T follicular helper cell (primary cell): ENCODE data around the gene TRPV4.
"Not testable (repeated sequence)": the region's sequence is repeated elsewhere in the genome, so short reads cannot be mapped to it uniquely, and the experiment has no call there.

Source experiments
- DNase-seq: peaks from one replicate; pipeline ENCODE4 v3.0.0-alpha.2; 2020; ENCODE audit warnings: low read depth
- total RNA-seq, 2 experiments: gene quantifications; one replicate each; lab custom pipeline; 2026; lab: John Stamatoyannopoulos, UW

The TRPV4 gene
- 0 to 0.06 reads per million in 2 experiments for total RNA-seq

DNA sequence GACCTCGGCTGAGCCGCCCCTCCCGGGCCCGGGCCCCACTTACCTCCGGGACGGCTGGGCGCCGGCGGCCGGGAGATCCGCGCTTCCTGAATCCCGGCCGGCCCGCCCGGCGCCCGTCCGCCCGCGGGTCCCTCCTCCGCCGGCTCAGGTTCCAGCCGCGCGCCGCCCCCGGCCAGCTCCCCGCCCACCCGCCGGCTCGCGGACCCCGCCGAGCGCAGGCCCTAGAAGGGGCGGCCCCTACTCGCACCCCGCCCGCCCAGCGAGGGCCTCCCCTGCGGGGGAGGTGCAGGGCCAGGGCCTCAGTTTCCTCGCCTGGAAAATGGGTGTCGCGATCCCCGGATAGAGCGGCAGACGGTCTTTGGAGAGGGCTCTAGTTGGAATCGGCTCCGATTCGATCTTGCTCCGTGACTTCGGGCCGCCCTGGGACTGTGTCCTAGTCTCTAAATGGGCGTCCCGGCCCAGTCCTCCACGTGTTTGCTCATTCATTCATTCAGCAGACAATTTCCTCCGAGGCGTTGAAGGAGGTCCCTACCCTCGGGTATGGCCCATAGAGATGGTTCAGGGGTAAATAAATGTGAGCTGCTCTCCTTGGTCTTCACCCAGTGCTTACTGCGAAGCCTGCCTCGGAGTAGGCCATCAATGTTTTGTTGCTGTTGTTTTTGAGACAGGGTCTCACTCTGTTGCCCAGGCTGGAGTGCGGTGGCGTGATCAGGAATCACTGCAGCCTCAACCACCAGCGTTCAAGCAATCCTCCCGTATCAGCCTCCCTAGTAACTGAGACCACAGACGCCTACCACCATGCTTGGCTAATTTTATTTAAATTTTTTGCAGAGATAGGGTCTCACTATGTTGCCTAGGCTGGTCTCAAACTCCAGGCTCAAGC lies at the start of gene TRPV4:
TRPV4 (minus strand) TSS at position 92 of the 883 bp plus-strand sequence. CDS start 18,602 bp downstream, outside the sequence.
- DNase-seq, result no peak

DNA sequence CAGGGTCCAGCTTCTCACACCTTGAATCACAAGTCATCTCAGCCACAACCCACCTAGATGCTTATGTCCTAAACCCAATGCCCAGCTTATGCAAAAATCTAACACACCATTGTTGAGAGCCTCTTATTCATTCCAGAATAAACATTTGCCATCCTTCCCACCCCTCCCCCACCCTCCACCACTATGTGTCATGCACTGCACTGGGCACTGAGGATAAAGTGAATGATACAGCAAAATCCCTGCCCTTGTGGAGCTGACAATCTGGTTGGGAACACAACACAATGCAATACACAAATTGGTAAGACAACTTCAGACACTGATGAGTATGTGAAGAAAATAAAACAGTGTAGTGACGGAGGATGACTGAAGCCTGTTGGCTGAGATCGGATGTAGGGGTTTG lies 48.6 kb upstream of the TRPV4 start:
- no peak for DNase-seq

DNA sequence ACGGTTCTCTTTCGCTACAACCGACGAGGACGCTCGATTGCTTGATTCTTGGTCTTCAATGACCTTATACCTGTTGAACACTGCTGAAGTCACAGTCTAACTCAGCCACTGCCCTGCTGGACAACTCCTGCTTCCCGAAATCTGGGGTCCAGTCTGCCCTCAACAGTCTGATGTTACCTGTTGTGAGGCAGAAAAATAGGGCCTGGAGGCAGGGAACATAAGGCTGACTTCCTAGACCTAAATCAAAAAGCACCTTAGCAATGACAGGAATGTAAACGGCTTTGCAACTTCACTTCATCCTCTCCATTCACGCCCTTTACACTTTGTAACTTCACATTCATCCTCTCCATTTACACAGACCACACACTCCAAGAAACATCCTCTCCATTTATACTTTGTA lies 47.7 kb upstream of the TRPV4 start:
- no peak for DNase-seq

DNA sequence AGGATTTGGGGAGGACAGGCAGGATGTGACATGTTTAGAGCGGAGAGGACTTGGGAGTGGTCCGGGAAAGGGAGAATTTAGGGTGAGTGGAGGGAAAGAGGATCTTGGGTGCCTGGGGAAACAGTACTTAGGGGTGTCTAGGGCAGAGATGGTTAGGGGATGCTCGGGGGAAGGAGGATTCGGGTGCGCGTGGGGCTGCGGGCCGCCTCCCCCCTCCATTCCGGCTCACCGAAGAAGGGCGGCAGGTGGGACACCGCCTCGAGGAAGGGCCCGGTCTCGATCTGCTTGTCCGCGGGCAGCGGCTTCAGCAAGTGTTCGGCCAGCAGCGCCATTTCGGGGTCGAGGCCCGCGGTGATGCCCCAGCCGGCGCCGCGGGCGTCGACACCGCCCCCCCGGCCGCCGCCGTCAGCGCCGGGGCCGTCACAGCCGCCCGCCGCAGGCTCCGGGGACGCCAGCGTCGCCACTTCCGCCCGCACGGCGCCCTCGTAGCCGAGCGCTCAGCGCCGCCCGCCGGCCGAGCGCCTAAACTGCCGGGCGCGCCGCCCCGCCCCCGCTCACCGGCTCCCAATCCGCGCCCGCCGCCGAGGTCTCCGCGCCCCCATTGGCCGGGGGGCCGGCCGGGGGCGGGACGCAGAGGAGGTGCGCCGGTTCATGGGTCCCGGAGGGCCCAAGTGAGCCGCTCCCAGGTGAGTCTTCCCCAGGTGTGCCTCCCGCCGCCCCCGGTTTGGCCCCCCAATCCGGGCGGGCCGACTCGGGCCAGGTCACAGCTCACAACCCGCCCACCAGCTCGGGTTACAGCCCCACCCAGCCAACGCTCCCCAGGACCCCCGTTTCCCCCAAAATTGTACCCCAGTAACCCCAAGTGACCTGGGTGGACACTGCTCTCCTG lies 47.1 kb upstream of the TRPV4 start, which contains the start of gene GLTP:
GLTP (minus strand) TSS at position 499 of the 889 bp plus-strand sequence; CDS start at position 332, 167 bp downstream.
- DNase-seq, result peak; percentile 83

DNA sequence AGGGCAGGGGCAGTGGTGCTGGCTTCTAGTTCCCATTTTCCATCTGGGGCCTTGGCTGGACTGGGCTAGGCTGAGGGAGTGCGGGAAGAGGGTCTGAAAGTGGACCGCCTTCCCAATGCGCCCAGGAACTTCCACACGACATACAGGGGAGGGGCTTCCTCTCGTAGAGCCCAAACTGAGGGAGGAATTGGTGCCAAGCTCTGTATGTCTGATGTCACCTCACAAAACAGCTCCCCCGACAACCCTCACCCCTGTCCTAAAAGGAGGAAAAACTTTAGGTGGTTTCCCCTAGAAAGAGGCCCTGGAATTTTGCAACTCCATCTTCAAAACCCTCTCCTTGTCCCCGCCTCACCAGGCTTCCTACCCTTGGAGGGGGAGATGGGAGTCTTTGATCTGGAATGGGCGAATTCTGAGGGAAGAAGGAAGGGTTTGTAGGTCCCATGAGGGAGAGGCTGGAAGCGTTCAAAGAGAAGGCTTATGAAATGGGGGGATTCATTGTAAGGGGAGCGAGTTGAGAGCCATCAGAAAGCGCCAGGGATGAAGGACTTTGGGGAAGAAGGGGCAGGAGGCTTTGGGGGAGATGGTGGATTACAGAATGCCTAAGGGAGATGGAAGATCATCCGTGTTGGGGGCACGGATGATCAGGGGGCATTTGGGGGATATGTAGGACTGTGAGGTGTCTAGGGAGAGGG lies 46.3 kb upstream of the TRPV4 start:
- DNase-seq, result no peak

DNA sequence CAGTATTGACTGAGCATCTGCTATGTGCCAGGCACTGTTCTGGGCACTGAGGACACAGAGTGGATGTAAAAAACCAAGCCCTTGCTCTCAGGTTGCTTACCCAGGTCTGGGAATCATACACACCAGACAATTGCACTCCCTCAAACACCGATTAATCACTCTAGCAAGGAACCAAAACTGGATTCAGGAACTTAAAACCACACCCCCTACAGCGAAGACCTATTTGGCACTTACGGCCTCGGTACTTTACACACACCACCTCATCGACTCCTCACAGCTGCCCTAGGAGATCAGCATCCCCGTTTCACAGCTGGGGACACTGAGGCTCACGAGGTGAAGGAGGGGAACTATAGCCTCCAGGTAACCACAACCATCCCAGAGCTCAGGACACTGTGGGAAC lies 45.6 kb upstream of the TRPV4 start:
- no peak for DNase-seq

DNA sequence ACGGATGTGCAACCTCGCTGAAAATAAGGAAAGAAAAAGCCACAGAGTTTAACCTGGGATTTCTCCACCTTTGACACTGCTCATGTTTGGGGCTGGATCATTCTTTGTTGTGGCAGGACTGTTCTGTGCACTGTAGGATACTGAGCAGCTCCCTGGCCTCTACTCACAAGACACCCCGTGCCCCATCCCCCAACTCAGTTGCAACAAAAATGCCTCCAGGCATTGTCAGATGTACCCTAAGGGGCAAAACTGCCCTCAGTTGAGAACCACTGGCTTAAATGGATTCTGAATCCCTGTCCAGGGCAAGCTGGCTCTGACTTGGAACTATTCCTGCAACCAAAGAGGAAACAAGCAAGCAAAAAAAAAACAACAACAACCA lies 45.0 kb upstream of the TRPV4 start:
- no peak for DNase-seq

DNA sequence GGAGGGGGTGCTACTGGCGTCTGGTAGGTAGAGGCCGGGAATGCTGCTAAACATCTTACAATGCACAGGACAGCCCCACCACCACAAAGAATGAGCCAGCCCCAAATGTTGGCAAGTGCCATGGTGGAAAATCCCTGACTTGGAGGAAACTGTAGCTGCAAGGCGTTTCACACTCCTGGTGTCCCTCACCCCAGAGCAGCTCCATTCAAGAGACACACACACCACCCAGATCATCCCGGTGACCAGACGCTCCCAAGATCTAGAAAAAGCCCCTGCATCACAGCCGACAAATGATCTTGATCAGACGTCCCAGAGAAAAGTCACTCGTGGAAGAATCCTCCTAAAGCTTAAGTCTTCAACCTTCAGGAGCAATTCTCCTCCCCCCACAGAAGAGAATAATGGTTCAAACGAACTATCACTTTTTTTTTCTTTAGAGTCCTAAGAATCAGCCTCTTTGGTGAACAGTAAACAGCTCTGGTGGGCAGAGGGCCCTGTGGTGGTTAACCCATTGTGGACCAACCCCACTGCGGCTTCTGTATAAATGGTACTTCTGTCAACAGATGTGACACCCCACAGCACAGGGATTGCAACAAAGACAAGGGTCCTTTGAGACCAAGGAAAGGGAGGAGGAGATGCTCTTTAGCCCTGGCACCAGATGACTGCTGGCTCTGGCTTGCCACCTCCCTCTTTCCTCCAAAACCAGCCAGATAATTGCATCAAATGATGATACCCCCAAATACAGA lies 44.5 kb upstream of the TRPV4 start:
- no peak for DNase-seq

DNA sequence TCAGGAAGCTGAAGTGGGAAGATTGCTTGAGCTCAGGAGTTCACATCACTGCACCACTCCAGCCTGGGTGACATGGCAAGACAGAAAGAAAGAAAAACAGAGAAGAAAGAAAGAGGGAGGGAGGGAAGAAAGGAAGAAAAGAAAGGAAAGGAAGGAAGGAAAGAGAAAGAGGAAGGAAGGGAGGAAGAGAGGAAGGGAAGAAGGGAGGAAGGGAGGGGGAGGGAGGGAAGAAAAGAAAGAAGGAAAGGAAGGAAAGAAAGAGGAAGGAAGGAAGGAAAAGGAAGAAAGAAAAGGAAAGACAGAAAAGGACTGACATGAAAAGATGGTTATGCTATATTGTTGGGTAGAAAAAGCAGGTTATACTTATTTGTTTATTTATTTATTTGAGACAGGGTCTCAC lies 43.2 kb upstream of the TRPV4 start:
- no peak for DNase-seq

DNA sequence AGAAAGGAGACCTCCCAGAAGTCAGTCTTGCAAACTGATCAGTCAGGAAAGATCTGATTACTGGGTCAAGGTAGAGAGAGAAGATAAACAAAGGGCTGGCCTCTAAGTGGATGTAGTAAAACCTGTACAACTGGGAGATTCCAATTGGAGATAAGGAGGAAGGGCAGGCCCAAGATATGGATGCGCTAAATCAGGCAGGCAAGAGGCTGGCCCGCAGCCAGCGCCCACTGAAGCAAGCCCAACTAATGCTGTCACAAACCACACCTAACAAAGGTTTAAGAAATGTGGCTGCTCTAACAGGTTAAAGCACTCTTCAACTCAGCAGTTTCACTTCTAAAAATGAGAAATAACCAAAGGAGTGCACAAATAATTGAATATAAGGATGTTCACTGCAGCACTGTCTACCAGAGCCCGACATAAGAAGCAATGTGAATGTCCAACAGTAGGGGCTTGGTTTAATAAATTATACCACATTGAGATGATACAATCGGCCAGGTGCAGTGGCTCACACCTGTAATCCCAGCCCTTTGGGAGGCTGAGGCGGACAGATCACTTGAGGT lies 42.5 kb upstream of the TRPV4 start:
- no peak for DNase-seq

DNA sequence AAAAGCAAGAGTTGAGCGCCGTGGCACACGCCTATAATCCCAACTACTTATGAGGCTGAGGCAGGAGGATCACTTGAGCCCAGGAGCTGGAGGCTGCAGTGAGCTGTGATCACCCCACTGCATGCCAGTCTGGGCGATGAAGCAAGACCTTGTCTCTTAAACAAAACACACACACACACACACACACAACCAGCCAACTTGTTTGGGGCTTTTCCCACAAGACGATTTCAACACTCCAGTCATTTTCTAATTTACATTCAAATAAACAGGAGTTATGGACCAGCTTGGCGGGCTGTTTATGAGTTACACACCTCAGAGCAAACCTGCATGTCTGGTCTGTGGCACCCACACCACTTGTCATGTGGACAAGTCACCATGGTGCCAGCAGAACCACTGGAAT lies 40.5 kb upstream of the TRPV4 start:
- DNase-seq, result no peak

DNA sequence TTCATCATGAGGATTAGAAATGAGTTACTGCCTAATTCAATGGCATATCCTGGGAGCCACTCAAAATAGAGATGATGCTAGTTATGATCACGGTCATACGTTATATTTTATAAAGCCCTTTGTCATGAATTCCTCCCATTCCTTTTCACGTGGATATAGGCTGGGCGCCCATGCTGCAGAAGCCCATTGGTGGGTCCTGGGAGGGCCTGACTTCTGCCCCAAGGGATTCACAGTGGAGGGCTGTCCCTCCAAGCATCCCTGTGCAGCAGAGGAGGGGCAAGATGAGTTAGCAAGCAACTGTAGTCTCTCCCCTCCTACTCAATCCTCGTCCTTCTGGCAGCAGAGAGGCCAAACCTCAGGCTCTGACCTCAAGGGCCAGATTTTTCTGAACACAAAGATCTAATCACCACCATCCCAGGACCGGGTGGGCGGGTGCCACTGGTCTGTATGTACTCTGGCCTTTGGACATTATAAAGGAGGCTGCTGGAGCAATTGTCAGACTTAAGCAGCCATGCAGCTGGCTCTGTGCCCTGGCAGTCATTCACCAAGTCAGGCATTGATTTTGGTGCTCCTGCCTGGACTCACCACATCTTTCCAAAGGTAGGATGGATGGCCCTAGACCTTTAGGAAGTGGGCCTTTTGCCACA lies 38.6 kb upstream of the TRPV4 start:
- no peak for DNase-seq

DNA sequence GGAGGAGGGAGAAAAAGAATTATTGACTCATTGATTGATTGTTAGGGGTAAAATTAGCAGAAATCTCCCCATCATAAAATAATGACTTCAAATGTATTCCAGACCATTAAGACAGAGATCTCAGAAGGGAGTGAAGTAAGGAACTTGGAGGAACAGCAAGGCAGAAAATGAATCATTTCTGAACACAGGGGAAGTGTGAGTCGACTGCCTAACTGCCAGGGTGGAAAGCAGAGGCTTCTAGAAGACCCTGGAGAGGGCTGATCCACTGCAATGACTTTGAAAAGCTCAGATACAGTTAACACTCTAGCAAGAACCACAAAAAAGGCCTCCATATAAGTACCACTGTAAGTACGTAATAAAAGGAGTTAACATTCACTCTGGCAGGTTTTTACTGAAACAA lies 37.5 kb upstream of the TRPV4 start:
- DNase-seq, result no peak

DNA sequence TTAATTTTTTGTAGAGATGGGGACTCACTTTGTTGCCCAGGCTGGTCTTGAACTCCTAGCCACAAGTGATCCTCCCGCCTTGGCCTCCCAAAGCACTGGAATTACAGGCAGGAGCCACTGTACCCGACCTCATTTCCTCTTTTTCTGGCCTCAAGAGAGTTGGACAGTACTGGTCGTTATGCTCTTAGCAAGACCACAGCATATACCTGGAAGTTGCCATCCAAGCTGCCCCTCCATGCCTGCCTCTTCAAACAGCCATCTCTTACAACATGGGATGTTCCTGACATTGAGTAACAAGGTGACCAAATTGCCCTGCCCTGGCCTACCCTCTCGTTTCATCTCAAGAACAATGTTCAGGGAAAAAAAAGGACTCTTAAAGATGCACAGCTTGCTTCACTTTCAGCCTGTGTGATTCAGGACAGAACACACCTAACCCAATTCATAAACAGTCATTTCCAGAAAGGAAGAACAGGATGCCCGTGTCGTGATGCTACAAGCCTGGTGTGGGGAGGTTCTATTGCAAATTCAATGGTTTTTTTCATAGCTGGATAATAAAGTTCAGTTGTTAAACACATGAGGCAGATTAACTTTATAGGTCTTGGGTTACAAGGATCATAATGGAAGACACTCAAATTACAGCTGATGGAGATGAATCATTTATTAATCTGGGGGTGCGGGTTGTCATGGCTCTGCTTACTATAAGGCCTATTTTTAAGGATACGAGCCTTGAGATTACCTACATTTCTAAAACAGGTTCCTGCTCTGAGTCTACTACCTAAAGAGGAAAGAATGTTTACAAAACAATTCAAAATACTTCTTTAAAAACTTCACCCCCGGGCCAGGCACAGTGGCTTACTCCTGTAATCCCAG lies 35.2 kb upstream of the TRPV4 start:
- DNase-seq, result no peak

DNA sequence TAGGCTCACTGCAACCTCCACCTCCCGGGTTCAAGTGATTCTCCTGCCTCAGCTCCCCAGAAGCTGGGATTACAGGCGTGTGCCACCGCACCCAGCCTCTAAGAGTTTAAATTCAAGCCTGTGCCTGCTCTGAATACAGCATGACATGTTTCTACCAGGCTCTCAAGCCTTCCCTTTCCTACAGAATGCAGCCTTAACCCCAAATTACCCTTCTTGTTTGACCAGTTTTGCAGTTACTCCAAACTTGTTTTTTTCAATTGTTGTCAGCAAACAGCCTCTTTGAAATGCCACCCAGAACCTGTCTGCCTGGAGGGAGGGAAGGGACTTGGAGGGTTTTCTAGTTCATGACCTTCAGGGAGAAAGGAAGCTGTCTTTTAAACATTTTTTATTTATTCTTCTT lies 31.7 kb upstream of the TRPV4 start:
- DNase-seq, result no peak

DNA sequence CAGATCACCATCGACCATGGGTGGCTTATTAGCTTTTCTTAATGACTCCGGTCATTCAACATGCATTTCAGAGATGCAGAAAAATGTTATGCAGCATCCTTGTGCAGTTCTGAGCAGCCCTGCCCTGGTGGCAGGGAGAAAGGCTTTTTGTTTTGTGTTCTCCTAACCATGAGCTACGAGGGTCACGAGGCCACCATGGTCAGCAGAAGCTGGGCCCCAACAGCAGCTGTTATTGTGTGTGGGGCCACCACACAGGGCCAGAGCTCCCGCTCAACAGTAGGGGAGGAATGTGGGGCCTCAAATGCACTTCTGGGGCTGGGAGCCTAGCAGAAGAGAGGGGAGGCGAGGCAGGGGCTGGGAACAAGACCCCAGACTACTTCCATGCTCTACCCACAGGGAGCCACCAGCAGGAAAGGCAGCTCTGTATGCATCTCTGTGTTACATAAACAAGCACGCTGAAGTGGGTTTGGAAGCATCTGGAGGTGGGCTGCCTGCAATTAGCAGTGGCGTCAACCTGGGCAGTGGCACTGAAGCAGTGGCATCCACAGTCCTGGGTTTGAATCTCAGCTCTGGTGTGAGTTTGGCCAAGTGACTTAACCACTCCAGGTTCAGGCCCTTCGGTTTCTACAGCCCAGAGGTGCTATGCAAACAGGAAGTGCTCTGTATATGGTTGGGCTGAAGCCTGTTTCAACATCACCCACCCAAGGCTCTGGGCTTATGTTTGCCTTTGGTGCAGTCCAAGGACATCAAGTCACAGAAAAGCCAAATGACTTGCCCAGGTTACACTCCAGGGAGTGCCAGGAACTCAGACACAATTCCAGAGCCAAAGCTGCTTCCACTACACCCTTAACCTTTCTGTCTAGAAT lies 30.9 kb upstream of the TRPV4 start:
- DNase-seq, result no peak

DNA sequence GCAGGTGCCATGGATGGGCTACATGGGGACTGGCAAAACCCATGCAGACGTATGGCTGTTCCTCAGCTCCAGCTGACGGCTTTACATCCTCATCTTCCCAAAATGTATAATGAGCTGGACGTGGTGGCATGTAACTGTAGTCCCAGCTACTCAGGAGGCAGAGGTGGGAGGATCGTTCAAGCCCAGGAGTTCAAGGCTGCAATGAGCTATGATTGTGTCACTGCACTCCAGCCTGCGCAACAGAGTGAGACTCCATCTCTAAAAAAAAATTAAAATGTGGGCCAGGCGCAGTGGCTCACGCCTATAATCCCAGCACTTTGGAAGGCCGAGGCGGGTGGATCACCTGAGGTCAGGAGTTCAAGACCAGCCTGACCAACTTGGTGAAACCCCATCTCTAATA lies 29.3 kb upstream of the TRPV4 start:
- DNase-seq, result not testable (repeated sequence)

DNA sequence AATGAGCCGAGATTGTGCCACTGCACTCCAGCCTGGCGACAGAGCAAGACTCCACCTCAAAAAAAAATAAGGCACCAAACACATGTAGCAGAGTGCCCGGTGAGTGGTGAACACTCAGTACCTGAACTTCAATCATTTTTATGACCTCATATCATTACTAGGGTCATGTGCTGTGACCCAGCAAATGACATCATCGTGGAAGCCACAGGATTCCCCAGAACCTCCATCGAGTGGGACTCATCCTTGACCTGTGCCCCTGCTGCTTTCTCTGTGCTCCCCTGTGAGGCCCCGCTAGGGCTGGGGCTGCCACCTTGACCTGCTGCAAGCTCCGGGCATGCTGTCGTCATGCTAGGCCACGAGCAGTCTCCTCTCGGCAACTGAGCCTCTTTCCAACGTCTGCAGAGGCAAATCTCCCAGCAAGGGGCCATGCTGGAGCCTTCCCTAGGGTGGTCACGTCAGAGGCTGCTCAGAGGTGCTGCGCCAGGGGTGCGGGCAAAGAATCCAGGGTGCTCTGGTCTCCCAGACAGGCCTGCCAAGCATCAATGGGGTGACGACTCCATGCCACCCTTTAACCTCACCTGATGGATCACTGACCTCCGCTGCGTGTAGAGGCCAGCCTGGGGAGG lies 28.6 kb upstream of the TRPV4 start:
- DNase-seq, result no peak
